ENCODE measurements around the gene CFAP77.

CFAP77 gene

GRCh38 chr9:132489536-132489935 lies 79.5 kb downstream of the CFAP77 start:
- no peak for DNase-seq (ENCODE audit: low read depth)

DNA sequence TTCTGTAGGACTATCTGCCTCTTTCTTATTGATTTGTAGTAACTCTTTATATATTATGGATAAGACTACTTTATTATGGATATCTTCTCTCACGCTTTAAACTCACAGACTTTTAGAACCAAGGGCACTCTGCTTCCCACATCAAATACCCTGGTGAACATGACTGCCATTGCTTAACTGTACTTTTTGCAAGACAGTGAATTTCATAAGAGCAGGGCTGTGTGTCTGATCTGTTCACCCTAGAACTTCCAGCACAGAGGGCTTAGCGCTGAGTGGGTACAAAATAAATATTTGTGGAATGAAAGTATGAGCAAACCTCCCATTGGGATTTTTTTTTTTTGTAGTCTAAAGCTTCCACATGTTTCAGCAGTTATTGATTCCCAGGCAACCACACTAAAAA lies 84.8 kb downstream of the CFAP77 start:
- DNase-seq (ENCODE audit: low read depth) = no peak

GRCh38 chr9:132497731-132498130 lies 87.7 kb downstream of the CFAP77 start:
- DNase-seq (ENCODE audit: low read depth) = no peak

- DNase-seq (ENCODE audit: low read depth) = no peak
These were observed 88.7 kb downstream of the CFAP77 start for GRCh38 chr9:132498531-132499210.

- DNase-seq (ENCODE audit: low read depth) = no peak
These were observed 89.2 kb downstream of the CFAP77 start for GRCh38 chr9:132499251-132499650.

GRCh38 chr9:132500193-132500592 lies 90.2 kb downstream of the CFAP77 start:
- DNase-seq (ENCODE audit: low read depth) = no peak

GRCh38 chr9:132502480-132502879 lies 92.5 kb downstream of the CFAP77 start:
- DNase-seq (ENCODE audit: low read depth) = no peak

- DNase-seq (ENCODE audit: low read depth) = no peak
These were observed 93.1 kb downstream of the CFAP77 start for GRCh38 chr9:132503116-132503515.

- no peak for DNase-seq (ENCODE audit: low read depth)
These were observed 94.5 kb downstream of the CFAP77 start for GRCh38 chr9:132504488-132504887.

DNA sequence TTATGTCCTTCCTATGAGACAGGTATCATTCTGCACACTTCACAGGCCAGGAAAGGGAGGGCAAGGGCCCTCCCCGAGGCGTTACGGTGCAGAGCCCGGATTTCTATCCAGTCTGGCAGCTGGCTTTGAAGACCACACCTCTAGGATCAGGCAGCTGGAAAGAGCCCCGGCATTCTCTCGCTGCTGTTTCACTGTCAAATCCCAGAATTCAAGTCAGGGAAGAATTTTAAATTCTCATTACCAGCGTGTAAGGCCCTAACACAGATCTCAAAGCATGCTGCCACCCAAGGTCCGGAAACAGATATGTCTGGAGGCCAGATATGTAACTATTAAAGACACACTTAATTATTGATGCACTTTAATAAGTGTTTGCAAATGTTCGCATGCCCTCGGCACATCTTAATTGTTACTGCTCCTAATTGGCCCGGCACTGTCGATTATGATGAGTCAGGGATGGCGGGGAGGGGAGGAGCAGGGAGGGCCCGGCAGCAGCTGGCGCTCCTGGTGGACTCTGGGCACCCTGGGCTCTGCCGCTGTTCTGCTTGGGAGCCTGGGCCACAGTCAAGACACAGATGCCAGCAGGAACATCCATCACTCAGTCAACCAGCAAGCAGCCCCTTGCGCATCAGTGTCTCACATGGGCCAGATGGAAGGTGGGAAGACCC lies 96.1 kb downstream of the CFAP77 start:
- no peak for DNase-seq (ENCODE audit: low read depth)

- no peak for DNase-seq (ENCODE audit: low read depth)
These were observed 97.1 kb downstream of the CFAP77 start for GRCh38 chr9:132506977-132507669.

GRCh38 chr9:132507670-132508469 lies 97.9 kb downstream of the CFAP77 start:
- DNase-seq (ENCODE audit: low read depth) = peak; percentile 55

GRCh38 chr9:132509928-132510874 lies 100.2 kb downstream of the CFAP77 start:
- no peak for DNase-seq (ENCODE audit: low read depth)

- DNase-seq (ENCODE audit: low read depth) = no peak
These were observed 101.4 kb downstream of the CFAP77 start for GRCh38 chr9:132511191-132511999.

DNA sequence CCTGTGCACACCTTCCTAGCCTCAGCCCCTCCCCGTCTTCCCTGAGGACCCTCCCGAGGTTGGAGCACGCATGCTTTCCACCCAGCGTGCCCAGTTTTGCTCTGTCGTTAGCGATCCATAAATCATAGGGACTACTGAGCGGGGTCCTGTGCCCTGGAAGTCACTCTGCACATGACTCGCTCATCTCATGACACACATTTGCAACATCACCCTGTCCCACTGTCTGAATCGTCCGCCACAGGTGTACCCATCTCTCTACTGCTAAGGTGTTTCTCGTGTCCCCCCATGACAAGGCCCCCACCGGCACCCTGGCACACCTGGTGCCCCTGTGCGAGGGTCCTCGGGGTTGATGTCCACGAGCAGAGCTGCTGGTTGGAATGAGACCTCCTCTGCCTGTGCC lies 103.4 kb downstream of the CFAP77 start:
- no peak for DNase-seq (ENCODE audit: low read depth)

GRCh38 chr9:132514011-132514744 lies 104.2 kb downstream of the CFAP77 start:
- no peak for DNase-seq (ENCODE audit: low read depth)

DNA sequence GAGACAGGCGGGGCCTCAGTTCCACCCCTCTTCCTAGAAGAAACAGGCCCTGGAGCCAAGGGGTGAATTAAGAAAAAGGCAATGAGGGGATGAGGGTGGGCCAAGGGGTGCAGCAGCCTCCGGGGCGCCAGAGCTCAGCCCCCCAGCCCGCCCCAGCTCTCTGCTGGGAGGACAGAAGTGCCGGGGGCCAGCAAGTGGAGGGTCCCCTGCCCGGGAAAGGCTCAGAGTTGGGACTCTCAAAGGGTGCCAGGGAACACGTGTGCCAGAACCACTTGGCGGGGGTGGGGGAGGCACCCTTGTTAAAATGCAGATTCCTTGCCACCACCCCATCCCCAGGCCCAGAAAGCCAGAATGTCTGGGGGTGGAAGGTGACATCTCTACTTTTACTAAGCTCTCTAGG lies 104.8 kb downstream of the CFAP77 start:
- DNase-seq (ENCODE audit: low read depth) = no peak

DNA sequence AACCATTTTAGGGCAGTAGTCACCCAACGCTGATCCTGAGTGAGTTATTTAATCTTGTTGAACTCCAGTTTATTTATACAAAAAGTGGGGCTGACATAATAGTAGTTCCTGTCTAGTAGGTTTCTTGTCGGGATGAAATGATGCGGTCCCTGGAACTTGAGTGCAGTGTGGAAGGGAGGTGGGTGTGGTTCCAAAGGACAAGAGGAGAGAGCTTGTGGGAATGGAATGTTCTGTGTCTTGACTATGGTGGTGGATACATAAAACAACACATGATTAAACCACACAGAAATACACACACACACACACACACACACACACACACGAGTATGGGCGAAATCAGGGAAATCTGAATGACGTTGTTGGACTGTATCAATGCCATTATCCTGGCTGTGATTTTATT lies 106.3 kb downstream of the CFAP77 start:
- no peak for DNase-seq (ENCODE audit: low read depth)

GRCh38 chr9:132516911-132517310 lies 106.9 kb downstream of the CFAP77 start:
- no peak for DNase-seq (ENCODE audit: low read depth)
